DMS 273 (cell line): ENCODE data around the gene ENOX1.

ENCODE experiments used
- DNase-seq: peaks from one replicate; lab custom pipeline; 2025; ENCODE audit not compliant: unreplicated experiment; lab: John Stamatoyannopoulos, UW

The ENOX1 gene

GRCh38 chr13:43326100-43326499, 460.7 kb downstream of the ENOX1 start:
- no peak for DNase-seq

GRCh38 chr13:43325636-43326035, 461.1 kb downstream of the ENOX1 start:
- DNase-seq, result no peak

DNA sequence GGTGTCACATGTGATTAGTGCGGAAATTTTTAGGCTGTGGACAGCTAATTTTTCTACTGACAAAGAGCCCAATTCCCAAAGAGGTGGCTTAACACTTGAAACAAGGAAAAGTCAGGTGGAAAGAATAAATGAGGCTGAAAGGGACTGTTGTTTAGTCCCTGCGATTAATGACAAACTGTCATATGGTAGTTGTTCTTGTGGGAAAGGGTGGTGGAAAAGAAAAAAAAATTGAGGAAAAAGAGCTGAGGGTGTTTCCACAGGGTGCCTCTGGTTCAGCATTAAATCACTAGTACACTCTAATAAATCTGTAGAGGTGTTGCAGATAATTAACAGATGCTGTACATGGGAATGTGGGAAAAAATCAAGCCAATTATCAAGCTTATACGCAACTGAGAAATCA, 462.6 kb downstream of the ENOX1 start:
- no peak for DNase-seq

- DNase-seq, result no peak
These were observed 466.9 kb downstream of the ENOX1 start for GRCh38 chr13:43319617-43320444.

GRCh38 chr13:43316946-43317353, 469.8 kb downstream of the ENOX1 start:
- DNase-seq, result peak; percentile 85

DNA sequence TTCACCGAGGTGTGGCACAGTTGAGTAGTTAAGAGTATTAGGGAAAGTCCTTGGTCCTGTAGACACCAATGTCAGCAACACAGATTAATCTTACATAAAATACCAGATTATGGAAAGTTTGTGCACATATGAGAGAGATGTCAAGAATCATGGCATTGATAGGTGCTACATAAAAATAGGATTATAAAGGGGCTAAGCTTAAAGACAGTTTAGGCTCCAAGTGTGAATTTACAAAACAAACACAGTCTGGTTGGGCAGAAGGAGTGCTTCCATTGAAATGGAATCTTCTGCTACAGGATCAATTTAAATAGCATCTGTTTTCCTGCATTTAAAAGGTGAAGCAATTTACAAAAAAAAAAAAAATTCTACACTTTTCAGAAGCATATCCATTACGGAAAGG, 470.5 kb downstream of the ENOX1 start:
- peak; percentile 8 for DNase-seq

DNA sequence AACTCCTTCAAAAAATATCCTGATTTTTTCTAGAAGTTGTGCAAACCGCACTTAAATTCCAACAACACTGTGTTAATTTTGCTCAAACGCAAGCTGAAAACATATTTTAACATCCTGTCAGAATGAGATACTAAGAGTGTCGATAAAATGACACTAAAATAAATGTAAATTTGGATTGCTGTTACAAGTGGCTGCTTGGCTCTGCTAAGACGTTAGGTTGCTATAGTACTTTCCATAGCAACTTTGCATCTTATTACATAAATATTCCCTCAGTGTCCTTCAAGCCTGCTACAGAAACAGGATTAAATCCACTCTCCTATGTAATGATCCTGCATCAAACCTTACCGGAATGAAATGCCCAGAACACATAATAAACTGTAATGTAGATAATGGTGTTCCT, 471.2 kb downstream of the ENOX1 start:
- DNase-seq, result no peak

DNA sequence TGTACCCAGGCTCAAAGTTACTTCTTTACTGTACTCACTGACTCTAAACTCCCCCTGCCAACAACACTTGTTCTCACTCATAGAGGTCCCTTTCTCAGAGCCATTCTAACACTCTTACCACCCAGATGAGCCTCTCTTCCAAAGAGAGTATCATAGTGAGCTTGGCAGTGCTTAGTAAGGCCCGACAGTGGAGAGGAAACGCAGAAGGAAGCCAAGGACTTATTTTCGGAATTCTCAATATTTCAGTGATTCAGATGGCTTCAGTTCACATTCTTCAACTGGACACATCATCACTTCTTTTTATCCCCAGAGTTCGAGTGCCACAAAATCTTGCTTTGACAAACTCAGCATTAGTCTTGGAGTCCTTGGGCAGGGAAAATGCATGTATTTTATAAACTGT, 477.5 kb downstream of the ENOX1 start:
- no peak for DNase-seq

GRCh38 chr13:43307921-43308433, 478.8 kb downstream of the ENOX1 start:
- DNase-seq, result peak; percentile 83

DNA sequence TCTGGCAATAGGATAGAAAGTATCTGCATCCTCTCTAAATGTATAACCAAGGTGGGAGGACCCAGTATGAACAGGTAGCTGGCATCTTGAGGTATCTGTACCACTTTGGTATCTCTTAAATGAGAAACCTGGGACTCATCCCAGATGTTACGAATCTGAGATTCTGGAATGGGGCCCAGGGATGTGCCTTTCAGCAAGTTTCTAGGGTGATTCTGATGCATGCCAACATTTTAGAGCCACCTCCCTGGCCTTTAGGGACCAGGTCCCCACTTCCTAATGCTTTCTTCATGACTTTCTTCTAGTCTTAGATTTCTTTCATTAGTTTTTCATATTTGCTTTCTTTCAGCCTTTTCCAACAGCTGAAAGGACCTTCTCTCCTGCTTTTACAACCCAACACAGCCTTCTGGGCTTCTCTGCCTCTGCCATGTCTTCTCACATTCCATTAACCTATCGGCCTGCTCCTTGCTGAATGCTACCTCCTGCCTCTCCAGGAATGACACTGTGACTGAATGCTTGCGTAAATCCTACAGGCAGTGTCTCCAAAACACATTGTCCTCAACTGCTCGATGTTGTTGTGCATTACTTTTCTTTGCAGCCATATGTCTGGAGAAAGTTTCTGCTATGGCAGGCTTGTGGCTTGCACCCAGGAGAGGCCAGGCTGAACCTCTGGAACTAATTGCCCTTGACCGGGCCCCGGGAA, 479.4 kb downstream of the ENOX1 start:
- no peak for DNase-seq

- DNase-seq, result no peak
These were observed 480.4 kb downstream of the ENOX1 start for GRCh38 chr13:43306372-43306771.

DNA sequence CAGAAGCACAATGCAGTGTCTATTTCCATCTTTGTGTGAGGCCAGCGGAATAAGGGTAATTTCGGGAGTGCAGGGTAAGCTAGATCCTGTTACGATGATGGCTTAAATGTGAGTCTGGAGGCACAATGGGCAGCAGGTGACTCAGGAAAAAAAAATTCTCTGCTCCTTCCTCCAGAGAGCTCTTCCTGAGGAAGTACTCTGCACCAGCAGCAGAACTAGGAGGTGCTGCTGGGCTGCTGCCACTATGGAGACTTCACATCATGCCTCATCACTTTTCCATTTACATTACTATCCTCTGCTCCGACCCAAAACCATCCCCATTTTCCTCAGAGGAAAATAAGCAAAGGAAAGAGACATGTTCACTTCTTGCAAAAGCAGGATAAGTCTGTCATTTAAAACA, 481.4 kb downstream of the ENOX1 start:
- no peak for DNase-seq

DNA sequence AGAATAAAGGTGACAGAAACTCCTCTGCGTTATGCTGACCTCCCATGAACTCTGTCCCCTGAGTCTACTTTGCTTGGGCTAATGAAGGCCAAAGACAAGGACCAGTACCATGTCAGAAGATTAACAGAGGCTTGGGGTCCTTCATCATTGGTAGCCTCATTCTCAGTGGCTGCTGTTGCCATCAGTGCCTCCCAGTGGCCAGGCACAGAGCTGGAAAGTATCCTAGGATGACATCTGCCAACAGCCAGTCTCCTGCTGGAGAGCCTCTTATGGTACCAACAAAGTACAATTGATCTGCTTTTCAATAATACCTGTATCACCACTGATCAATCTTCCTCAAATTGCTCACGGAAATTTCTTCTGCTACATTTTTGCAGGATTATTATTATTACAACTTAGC, 481.8 kb downstream of the ENOX1 start:
- DNase-seq, result peak; percentile 42

GRCh38 chr13:43304449-43304848, 482.3 kb downstream of the ENOX1 start:
- DNase-seq, result no peak

- DNase-seq, result peak; percentile 94
These were observed 483.6 kb downstream of the ENOX1 start for GRCh38 chr13:43303033-43303729.

DNA sequence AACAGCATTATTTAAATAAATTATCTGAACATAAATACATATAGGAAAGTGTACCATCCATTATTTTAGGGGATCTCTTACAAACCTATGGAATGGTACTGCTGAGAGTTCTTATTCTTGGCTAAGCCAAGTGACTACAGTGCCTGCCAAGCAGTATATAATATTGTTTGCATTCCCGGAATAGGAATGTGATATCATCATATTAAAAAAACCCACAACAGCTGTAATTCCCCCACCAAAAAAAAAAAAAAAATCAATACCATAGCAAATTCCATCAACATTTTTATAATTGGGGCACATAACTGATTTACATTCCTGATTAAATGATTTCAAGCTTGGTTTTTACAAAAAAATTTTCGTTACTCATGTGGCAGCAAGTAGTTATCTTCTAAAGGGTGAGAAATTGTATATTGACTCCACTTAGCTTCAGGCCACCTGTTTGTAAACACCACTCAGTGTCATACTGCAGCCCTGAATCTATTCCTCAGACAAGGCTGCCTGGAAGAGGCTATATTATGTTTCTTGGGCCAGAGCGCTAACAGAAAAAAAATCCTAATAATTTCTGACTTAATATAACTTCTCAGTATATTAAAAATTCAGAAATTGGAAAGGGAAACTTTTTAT, 485.3 kb downstream of the ENOX1 start:
- peak; percentile 25 for DNase-seq

DNA sequence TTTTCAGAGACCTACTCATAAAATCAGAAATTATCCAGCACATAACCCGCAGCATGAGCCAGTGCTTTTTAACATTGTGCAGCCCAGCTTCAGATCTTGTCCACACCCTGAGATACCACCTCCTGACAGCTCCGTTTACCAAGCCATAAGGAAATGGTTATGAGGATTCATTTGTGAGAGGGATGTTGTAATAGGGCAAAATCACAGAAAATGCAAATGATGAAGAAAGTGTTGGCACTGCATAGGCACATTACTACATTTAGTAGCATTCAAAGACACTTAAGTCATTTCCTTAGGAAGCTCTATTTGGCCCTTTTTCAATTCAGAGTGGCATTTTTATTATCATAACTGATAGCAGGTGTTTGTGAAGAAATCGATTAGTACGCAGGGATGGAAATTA, 485.9 kb downstream of the ENOX1 start:
- DNase-seq, result no peak

- peak; percentile 56 for DNase-seq
These were observed 487.4 kb downstream of the ENOX1 start for GRCh38 chr13:43299374-43299773.

GRCh38 chr13:43298816-43299215, 488.0 kb downstream of the ENOX1 start:
- DNase-seq, result peak; percentile 91

DNA sequence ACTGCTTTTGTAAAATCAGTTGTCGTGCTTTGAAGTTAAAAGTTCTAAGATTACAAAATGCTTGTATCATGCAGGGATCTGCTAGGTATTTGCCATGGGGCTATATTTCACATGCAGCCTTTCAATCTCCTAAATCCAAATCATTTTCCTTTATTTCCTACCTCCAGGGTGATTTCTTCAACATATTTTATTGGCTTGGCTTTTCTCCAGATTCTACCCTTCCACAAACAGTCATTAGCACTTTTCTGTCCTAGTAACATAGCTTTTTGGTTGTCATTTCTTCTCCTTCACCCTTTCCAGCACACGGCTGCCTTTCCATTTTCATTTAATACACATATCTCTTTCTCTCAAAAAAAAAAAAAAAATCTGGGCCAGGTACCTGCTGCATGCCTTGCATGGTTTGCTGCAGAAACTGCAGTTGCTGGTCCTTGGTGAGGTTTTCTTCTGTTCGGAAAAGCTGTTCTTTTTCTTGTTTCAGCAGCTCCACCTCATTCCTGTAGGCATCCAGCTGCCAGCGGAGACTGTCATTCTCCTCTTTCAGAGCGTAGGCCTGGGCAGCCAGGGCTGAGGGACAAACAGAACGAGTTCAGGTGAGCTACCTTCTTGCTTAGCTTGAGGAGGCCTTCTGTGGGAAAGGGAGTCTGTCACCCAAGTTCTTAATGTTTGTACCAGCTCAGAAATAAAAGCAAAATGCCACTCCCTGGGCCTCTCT, 488.6 kb downstream of the ENOX1 start:
- DNase-seq, result peak; percentile 49
